HG03342 (cell line): ENCODE data around the gene PRR33.
"Not testable (repeated sequence)": the region's sequence is repeated elsewhere in the genome, so short reads cannot be mapped to it uniquely, and the experiment has no call there.

Experiments used
- ATAC-seq: cut with Tn5 transposase; IDR thresholded peaks from one replicate; pipeline ENCODE4 v1.9.1; 2021; ENCODE audit warnings: mild to moderate bottlenecking, moderate library complexity; ENCODE audit not compliant: unreplicated experiment

PRR33 gene

GRCh38 chr11:1891831-1892115 lies at the start of gene PRR33:
Gene PRR33 (minus strand): TSS chr11:1891895. CDS start chr11:1890584, 1,311 bp downstream.
- no peak for ATAC-seq

DNA sequence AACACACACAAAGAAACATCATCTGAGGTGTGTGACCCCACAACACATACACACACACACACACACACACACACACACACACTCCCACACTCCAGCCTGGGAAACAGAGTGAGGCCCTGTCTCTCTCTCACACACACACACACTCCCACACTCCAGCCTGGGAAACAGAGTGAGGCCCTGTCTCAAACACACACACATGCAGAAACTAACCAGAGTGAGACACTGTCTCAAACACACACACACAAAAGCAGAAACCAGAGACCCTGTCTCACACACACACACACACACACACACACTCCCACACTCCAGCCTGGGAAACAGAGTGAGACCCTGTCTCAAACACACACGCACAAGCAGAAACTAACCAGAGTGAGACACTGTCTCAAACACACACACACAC lies 48.1 kb upstream of the PRR33 start:
- not testable (repeated sequence) for ATAC-seq

DNA sequence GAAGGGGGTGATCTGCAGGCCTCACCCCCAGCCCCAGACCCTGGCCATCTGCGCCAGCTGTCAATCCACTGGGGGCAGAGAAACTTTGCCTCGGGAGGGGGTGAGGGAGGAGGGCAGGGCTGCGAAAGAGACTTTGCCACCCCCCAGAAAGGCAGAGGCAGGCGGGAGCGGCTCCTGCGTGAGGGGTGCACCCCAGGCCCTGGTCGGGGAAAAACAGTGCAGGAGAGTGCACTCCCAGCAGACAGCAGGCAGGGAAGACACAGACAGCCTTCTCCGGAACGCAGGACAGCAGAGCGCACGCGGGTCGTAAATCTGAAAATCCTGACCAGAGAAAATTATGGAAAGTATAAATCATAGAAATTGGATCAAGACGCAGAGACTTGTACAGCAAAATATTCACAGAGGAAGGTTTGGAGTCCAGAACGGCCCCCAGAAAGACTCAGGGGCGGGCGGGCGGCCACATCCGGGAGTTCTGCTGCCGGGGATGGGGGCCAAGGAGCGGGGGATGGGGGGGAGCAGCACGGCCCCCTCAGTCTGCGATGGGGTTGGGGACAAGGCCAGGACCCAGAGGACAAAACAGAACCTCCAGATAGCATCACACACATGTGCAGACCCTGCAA lies 47.4 kb upstream of the PRR33 start:
- no peak for ATAC-seq

GRCh38 chr11:1938343-1939005 lies 46.8 kb upstream of the PRR33 start:
- ATAC-seq, result no peak

DNA sequence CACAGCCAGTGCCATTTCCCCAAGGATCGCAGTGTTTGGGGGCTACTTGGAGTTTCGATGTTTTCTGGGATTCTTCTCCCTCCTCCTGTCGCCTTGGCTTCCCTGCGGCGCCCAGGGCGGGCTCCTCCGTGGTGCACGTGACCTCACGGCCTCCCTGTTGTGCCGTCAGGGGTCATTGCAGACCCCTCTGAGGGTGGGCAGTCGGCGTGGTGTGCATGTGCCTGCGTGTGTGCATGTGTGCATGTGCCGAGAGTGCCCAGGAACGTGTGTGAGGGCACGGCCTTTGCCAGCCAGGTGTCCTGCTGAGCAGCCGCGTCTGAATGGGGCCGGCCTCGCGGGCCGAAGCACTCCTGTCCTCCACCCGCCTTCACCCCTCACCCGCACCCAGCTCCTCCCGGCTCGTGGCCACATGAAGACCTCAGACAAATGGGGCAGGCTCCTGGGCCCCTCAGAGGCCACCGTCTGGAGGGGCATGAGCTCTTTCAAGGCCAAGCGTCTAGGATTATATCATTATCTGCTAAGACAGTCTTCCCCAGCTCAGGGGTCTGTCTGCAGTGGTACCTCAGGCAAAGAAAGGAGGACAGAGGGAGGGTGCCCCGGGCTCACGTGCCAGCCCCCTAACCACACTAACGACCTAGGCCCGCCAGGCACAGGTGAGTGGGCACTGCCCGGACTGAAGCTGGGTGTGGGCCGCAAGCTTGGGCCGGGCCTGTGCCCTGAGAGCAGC lies 46.1 kb upstream of the PRR33 start:
- ATAC-seq, result no peak

DNA sequence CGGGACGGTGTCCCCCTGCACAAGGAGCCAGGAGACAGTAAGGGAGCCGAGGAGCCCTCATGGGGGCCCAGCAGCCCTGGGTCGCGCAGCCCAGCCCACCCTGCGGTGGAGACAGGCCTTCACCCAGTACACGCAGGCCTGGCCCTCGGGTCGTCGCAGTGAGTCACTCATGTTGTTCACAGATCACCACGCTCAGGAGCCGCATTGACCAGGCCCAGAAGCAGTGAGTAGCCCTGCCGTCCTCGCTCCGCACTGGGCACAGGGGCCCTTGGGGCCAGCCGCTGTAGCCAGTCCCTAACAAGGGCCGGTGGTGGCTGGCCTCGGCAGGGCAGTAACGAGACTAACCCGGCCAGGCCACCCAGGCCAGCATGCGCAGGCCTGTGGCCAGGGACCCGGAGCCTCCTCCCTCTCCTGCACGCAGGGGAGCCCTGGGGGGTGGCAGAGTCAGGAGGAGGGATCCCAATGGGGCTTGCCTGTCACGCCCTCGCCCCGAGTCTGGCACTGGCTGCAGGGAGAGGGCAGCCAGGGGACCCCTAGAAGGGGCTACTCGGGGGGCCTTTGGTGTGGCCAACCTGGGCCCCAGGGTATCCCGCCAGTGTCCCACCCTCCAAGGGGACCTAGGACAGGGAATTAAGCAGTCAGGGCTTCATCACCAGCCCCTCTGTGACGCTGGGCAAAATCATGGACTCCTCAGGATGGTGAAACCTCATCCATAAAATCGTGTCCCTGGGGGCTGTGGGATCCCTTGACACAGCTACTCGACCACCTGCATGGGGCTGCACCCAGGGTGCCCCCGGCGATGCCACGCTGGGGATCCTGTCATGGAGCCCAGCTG lies 45.3 kb upstream of the PRR33 start:
- no peak for ATAC-seq

DNA sequence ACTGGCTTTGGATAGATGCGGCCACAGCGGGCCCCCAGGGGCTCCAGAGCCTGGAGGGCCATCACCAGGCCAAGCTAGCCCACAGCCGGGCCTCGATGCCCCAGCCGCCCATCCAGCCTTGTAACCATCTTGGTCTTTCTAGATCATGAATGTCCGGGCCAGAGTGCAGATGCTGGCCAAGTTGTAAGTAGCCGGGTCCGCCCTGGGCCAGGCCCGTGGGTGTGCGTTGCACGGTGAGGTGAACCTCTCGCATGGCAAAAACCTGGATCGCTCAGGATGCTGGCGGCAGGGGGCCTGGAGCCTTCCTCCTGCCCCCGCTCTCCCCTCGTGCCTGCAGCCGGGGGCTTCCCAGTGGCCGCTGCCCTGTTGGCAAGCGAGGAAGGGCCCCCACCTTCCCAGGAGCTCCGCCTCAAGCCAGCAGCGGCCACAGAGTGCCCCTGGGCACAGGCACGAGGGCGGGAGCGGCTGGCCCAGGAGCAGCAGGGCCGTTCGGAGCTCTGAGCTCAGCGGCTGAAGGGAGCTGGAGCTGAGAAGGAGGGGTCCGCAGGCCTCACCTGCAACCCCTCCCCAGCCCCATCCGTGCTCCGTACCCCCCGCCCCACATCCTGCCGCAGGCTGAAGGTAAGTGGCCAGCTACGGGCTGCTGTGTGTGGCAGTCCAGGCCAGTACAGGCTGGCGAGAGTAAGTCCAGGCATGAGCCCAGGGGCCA lies 44.5 kb upstream of the PRR33 start:
- ATAC-seq, result no peak

DNA sequence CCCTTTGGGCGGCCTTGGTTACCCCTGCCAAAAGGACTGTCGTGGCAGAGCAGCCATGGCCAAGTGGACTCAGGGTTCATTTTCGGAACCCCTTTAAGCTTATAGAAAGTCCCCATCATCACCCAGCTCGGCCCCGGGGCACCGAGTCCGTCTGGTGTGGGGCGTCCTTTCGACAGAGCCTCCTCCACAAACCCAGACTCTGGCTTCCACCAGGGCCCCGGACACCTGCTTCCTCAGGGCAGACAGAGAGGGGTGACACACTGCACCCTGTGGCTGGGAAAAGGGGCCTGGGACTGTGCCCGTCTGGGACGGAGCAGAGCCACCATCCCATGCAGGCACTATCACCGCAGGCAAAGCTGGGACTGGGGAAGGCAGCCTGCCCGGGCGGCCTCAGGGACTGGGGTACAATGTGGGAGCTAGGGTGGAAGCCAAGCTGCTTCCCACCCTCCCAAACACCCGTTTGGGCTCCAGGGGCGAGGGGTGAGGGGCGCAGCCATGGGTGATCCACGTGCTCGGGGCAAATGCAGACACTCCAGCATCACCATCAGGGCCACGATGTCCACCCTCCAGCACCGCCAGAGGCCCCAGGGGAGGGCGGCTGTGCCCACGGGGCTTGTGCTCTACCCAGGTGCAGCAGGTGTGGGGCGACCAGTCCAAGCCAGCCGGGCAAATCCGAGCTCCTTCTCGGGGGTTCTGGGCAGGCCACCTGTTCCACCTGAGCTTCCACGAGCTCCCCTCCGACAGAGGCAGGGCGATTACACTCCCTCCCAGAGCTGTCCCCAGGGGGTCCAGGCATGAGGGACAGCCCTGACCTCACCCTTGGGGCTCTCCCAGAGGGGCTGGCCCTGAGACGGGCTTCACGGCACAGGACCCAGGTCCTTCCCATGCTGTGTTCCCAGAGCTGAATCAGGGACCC lies 43.7 kb upstream of the PRR33 start:
- ATAC-seq, result no peak

- ATAC-seq, result no peak
These were observed 42.9 kb upstream of the PRR33 start for GRCh38 chr11:1934335-1935155.

DNA sequence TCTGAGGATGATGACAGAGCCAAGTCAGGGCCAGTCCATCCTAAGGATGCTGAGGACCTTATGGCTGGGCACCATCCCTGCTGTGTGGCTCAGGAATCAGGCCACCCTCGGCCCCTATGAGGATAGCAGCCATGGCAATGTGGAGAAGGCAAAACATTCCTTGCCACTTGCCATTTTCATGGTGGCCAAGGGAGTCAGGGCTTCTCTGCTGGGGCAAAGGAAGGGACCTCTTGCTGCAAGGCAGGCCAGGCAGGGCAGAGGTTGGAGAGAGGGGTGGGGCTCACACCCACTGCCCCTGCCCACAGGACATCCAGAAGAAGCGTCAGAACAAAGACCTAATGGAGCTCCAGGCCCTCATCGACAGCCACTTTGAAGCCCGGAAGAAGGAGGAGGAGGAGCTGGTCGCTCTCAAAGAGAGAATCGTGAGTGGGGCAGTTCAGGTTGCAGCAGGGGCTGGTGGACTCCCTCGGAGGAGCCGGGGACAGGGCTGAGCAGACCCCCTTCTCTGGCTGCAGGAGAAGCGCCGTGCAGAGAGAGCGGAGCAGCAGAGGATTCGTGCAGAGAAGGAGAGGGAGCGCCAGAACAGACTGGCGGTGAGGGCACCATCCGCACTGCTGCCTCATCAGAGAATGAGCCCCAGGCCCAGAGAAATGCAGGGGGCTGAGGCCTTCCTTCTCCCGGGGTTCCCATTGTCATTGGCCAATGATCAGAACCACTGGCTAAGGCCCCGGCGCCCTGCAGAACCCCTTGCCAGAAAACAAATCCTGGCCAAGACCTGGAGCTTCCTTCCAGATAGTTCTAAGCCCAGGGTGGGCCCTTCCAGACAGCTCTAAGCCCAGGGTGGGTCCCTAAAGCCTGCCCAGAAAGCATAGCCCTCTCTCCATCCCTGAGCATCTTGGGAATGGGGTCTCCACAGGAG lies 42.0 kb upstream of the PRR33 start:
- no peak for ATAC-seq

DNA sequence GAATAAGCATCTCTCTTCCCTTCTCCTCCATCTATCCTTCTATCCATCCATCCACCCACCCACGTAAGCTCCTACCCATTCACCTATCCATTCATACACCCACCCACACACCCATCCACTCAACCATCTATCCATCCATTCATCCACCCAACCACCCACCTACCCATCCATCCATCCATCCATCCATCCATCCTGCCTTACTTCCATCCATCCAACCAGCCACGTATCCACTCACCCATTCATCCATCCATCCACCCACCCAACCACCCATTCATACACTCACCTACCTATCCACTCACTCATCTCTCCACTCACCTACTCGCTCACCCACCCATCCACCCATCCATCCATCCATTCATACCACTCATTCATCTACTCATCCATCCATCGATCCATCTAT lies 41.0 kb upstream of the PRR33 start:
- ATAC-seq, result no peak

DNA sequence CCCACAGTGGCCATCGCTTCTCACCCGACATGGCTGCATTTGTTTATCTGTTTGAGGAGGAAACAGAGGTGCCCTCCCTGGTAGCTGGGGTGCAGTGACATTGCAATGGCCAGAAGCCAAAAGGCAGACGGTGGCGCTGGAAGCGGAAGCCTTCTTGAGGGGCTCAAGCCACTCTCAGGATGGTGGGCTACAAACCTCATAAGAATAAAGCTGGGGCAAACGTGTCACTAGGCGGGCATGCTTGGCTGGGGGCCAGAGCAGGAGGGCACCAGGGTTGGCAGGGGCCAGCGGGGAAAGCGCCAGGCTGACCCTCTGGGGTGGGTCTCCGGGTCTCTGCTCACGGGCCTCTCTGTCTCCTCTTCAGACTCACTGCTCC lies 40.4 kb upstream of the PRR33 start:
- ATAC-seq, result no peak

DNA sequence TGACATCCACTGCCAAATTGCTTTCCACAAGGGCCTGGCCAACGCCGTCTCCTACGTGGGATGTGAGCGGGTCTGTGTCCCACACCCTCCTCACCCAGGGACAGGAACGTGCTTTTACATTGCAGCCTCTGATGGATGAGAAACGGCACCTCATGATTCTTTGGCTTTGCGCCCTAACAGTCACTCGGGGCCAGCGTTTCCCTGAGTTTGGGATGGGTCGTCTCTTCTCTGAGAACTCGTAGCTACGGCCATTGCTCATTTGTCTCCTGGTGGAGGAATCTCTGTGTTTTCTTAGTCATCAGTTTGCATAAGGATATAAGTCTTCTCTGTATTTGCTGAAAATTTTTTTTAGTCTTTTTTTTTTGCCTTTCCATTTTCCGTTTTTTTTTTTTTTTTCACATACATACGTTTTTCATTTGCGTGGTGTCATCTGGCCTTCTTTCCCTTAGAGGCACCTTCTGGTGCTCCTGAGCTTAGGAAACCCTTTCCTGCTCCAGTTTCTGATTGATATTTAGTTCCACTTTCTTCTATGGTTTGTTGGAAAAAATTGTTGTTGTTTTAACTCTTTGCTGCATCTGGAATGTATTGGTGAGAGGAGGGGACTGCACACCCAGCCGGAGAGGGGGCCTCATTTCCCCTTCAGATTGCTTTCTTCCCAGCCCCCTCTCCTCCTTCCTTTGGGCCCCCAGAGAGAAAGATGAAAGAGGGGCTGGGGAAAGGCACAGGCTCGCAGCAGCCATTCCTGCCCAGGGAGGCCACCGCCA lies 39.8 kb upstream of the PRR33 start:
- no peak for ATAC-seq

GRCh38 chr11:1930462-1930830 lies 38.8 kb upstream of the PRR33 start:
- ATAC-seq, result no peak

DNA sequence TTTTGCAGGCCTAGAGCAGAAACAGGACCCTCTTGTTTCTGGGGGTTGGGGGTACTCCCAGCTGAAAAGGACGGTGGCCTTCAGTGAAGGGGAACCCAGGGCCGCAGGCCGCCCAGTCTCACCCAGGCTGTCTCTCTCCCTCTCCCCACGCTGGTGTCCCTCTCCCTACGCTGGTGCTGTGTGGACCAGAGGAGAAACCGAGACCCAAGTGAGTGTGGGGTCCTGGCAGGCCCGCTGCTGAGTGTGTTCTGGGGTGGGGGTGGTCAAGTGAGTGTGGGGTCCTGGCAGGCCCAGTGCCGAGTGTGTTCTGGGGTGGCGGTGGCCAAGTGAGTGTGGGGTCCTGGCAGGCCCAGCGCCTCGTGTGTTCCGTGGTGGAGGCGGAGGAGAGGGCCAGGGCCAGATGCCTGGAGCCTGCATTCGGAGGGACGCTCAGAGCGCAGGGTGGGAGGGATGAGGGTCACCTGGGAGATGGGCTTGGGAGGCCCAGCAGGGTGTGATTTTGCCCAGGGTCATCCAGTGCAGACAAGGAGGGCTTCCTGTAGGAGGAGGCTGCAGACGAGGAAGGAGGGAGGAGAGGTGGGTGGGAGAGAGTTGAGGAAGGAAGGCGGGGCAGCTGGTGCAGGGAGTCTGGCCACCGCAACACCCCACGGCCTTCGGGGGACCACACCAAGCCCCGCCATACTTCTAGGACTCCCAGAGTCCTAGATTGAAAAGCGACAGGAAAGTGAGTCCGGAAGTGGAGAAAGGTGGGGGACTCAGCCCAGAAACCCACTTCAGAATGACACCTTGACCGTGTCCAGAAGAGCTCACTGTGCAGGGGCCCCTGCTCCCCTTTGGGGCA lies 38.1 kb upstream of the PRR33 start:
- ATAC-seq, result no peak

GRCh38 chr11:1928891-1929541 lies 37.3 kb upstream of the PRR33 start:
- no peak for ATAC-seq
